NCI-H2227 treated with DMSO at 0.1 percent for 48 hours (cell line): ENCODE results near the gene SCN9A.
"Not testable (repeated sequence)": the region's sequence is repeated elsewhere in the genome, so short reads cannot be mapped to it uniquely, and the experiment has no call there.

Experiments
- DNase-seq: peaks from one replicate; lab custom pipeline; 2025; lab: John Stamatoyannopoulos, UW

Gene SCN9A

DNA sequence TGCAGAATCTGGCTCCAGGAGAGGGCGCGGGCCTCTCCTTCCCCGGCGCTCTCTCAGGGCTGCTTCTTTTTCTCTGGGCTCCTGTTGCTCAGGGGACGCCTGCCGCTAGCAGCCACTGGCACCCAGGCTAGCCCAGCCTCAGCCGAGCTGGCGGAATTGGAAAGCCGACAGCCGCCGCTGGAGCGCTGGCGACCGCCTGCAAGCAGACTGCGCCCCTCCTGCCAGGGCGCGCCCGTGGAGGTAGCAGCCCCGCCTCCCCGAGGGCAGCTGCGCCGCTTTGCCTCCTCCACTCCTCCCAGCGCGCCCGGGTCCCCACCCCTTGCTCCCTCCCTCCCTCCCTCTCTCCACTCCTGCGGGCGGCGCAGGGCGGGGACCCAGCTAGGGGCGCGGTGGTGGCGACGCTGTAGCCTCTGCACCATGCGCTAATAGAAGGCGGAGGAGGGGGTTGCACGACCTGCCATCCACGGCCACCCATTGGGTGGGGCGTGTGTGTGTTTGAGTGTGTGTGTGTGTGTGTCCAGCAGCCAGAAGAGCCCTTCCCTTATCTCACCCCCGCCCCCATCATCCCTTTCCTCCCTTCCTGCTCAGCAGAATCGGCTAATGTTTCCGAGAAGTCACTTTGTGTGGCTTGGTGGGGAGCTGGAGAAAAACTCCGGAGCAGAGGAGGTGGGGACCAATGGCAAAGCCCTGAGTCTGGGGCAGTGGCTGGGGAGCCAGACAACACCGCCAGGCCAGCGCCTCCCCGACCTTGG, at the start of gene SCN9A:
SCN9A (minus strand) TSS at position 209 of the 752 bp plus-strand sequence. CDS start 64,188 bp downstream, outside the sequence.
- peak; percentile 97 for DNase-seq

DNA sequence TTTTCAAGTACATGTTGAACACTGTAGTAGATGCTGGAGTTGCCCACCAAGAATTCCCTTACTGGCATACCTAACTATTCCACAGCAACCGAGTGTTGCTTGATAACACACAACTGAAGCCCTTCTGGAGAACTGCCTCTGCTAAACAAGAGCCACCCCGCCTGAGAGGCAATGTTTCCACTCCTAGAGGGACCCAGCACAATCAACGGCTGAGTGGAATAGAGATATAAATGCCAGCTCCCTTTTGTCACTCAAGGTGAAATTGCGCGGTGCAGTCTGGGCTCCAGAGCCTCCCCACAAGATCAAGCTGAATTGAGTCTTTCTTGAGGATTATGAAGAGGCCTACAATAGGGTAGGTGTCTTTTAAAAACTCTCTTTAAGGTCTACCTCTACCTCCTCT, 49.1 kb upstream of the SCN9A start:
- DNase-seq, result no peak

DNA sequence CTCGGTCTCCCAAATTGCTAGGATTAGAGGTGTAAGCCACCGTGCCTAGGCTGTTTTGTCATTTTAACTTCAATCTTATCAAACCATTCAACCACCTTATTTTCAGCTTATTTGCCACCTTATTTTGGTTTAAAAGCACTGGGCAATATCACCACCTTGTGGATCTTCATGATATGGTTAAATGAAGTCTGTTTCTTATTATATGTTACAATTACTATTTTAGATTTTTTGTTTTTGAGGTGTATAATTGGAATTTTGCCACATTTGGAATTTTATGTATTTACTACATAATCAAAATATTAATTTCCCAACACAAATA, 43.8 kb upstream of the SCN9A start:
- DNase-seq, result peak; percentile 67

DNA sequence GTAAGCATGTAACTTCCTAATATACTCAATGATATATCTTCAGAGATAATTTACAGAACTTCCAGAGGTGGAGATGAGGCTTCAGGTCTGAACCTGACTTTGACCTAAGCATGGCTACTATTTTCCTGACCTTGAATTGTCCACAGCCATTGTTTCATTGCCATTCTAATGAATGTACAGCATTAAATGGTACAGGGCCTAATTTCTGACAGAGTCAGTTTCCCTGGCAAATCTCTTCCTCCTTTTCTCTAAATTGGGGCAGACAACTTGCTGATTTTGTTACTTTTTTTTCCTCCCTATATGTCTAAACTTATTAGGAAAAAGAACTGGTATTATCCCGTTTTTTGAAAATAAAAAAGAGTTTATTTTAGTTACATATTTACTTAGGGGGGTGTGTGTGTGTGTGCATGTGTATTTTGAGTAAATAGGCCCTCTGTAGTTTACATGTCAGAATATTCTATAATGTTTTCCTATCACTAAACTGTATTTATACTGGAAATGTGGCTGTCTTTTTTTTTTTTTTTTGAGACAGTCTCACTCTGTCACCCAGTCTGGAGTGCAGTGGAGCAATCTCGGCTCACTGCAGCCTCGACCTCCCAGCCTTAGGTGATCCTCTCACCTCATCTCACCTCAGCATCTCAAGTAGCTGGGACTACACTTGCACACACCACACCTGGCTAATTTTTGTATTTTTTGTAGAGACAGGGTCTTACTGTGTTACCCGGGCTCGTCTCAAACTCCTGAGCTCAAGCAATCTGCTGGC, 43.3 kb upstream of the SCN9A start:
- DNase-seq, result no peak

DNA sequence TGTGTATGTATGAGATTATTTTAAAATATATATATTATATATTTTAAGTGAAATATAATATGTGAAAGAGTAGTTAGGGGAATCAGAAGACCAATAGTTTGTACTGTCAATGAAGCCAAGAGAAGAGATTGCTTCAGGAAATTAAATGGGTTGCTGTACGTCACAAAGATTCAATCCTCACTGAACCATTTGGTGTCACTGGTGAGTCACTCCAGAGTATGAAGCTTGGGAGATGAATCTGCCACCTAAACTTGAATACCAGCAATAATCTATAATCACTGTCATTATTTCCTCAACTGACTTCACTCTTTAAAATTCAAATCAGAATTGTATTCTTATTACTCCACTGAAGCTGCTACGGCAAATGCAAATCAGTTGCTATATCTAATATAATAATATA, 41.9 kb upstream of the SCN9A start:
- DNase-seq, result peak; percentile 77

DNA sequence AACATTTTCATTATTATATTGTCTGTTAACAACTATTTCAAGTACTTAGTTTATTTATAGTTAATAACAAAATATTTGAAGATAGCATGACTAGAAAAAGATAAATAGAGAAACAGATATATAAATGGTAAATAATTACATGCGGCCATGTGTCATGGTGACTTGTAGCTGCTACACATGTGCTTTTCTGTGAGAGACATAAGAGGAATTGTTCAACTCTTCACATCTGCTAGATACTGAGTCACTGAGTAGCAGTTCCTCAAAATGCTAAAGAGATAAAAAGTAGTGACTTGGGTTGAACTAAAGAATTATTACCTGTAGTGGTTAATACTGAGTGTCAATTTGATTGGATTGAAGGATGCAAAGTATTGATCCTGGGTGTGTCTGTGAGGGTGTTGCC, 37.5 kb upstream of the SCN9A start:
- DNase-seq, result no peak

DNA sequence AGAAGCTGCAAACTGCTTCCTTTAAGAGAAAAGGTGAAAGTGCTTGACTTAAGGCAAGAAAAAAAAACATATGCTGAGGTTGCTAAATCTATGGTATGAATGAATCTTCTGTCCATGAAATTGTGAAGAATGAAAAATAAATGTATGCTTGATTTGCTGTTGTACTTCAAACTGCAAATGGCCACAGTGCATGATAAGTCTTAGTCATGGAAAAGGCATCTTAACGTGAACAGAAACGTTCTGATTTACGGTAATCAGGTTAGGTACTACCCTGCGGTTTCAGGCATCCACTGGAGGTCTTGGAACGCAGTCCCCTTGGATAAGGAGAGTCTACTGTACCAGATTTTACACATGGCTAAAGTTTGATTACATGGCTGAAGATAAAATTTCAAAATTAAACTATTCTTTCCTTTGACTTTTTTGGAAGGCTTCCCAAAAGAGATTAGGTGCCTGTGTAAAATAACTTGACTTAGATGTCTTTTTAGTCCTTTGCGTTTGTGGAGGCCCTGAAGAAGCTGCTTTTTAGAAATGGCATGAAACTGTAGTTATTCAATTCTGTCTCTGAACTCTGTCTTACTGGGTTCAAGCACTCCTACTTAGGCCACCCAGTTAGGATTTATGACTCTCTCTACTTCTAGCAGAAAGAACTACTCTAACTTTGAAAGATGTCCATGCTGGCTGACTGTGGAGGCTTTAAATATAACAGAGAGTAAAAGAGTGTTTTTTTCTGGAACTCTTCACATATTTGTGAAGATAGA, 35.9 kb upstream of the SCN9A start:
- DNase-seq, result peak; percentile 34

DNA sequence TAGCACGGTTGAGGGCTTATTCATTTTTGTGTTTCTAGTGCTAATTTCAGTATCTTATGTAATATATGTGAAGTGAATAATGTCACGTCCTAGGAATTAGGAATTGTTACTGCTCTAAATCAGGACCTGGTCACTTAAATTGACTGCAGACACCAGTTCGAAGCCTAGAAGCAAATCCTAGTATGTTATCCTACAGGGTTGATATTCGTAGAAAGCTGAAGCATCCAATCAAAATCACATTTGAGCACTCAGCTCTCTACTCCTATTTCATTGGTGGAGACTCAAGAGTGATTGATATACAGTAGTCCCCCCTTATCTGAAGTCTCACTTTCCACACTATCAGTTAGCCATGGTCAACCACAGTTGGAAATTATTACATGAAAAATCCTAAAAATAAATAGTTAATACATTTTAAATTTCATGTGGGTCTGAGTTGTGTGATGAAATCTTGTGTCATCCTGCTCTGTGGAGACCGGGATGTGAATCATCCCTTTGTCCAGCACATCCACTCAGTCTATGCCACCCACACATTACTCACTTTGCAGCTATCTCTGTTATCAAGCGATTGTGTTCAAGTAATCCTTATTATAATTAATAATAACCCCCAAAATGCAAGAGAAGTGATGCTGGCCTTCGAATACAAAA, 35.2 kb upstream of the SCN9A start:
- DNase-seq, result peak; percentile 65

DNA sequence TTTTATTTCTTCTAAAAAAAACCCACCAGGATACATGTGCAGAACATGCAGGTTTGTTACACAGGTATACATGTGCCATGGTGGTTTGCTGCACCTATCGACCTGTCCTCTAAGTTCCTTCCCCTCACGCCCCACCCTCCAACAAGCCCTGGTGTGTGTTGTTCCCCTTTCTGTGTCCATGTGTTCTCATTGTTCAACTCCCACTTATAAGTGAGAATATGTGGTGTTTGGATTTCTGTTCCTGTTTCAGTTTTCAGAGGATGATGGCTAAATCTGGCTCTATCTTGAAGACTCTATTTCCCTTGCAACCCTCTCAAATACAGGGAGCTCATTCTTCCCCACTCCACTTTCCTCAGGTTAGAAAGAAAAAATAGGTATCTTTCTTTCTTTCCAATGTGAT, 32.0 kb upstream of the SCN9A start:
- not testable (repeated sequence) for DNase-seq

DNA sequence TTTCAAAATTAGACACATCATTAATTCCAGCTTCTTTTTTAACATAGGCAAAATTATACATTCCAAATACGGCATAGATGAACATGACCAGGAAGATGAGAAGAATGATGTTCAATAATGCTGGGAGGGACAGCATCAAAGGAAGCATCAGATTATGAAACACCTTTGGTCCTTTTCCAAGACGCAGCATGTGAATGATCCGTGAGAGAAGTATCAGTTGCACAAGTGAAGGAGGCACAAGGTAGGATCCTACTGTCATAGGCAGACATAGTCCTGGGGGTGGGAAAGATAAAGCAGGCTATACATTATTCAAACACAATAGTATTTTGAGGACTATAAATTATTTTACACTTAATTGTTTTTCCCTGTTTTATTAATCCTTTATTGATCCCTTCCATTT, 30.6 kb upstream of the SCN9A start:
- DNase-seq, result no peak

DNA sequence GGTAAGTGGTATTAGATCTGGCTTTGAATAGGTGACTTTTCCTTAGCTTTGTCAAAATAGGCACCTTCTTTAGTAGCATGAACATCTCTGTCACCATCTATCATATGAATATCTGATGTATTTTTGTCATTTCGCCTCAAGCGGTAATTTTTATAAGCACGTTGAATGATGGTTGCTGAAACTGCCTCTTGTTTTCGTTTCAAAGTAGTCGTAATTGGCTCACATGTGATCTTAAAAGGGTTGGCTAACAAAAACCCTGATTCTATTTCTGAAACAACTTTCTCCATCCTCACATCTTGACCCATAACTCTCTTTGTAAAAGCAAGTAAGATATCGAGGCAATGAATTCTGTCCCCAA, 29.8 kb upstream of the SCN9A start:
- DNase-seq, result no peak

DNA sequence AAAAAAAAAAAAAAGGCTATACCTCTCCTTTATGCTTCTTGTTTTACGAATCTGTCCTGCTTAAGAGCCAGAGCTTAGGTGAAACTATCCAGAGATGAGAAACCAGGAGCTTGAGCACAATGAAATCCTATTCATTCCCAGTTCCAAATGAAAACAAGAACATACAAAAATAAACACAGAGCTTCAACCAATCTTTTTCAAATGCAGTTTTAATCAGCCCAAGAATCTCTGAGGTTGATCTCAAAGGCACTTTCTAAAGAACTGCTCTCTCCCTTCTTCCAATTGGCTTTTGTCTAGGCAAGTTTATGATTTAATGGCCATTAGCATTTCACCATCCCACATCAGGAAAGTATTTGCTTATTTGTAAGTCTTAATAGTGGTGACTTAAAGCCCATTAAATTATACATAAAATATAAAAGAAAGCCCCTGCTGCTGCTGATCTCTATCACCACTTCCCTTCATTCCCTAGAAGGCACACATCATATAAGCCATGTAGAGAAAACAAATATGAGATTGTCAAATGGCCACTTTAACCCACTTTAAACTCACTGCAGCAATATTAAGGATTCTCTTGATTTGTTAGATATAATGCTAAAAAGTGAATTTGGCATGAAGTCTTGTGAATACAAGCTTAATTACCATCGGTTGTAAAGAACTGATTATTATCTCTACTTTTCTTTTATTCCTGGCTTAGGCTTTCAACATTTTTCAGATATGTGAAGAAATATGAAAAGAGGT, 29.3 kb upstream of the SCN9A start:
- no peak for DNase-seq

DNA sequence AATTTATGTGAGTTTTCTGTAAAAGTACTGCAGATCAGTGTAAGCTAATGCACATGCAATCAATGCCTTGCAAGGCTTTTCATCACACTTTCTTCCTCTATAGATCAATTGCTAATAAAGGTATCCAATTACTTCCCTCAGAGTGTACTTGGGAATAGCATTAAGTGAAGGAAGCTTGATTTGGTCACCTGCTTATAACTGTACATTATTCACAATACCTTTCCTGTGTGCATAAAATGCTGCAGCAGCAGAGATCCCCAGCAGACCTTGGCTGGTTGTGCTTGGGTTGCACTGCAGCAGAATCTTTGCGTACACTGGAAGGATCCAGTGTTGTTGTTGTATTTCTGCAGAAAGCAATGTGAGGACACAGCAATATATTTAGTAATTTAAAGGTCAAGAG, 18.5 kb upstream of the SCN9A start:
- no peak for DNase-seq

DNA sequence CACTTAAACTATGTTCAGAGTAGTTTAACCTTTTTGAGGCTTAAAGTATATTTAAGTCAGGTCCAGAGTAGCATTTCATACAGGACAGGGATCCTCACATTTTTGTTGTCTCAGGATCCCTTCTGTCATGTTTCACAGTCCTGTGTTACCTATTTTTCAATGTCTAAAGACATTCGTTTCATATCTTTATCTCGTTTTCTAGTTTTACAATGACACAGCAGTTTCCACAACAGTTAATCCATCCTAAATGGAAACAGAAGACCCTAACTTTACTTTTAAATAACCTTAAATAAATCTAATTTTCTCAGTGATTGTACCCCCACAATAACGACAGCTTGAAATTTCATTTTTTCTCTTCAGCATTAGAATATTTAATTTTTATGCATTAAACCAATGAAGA, 17.3 kb upstream of the SCN9A start:
- no peak for DNase-seq

DNA sequence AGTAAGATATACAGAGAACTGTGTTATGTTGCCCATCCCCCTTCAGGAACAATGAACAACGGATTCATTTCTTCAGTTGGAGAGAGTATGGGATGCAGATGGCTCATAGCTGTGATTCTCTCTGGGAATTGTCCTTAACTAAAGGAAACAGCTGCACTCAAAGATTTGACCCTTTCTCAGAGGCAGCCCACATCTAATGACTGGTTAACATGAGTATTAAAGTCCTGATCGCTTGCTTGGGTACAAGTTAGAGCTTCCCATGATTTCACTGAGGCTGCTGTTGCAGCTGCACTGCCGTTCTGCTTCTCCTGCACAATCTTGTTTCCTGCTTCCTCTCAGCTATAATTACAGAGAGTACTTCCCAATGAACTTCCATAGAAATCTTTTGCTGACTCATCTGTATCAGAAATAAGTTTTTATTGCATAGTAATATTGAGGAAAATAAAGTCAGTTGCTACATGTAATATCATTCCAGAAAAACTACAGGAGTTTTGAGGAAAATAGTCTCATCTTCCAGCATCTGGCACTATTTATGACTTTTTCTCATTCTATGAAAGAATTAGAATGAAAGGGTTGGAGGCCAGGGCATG, 12.8 kb upstream of the SCN9A start:
- peak; percentile 60 for DNase-seq

DNA sequence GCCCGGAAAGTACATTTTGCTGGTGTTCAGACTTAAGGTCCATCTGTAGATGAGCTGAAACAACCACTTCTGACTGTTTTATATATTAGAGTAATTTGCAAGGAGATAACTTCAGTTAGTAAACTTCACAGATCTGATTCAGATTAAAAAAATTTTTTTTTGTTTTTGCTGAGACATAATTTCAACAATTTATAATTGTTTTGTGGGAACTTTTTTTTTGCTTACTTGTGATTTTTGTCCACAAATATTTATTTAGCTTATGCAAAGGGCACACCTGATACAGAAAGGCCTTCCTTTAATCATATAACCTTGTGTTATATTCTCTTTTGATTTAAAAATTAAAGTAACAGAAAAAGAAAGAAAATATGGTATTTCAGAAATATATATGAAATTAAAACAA, 9.6 kb upstream of the SCN9A start:
- DNase-seq, result no peak

DNA sequence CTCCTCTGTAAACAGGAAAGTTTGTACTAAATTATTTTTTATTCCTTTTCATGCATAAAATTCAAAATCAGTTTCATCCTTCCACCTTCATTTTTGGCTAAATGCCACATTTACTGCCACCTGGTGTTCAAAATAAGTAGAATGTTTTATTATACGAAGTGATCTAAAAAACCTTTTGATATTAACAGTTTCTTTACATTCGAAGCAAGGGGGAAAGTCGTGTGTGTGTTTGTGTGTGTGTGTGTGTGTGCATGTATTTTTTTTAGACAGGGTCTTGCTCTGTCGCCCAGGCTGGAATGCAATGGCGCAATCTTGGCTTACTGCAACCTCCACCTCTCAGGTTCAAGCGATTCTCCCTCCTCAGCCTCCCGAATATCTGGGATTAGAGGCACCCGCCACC, 9.0 kb upstream of the SCN9A start:
- DNase-seq, result peak; percentile 29

DNA sequence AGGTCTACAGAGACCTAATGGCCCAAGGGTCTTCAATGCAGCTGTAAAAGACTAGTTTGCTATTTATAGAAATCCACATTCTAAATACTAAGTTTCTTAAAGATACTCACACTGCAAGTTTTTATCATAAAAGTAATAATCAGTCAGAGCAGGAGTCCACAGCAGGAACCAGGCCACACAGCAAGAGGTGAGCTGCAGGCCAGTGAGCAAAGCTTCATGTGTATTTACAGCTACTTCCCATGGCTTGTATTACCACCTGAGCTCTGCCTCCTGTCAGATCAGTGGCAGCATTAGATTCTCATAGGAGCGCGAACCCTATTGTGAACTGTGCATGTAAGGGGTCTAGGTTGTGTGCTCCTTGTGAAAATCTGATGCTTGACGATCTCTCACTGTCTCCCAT, 6.7 kb upstream of the SCN9A start:
- no peak for DNase-seq

DNA sequence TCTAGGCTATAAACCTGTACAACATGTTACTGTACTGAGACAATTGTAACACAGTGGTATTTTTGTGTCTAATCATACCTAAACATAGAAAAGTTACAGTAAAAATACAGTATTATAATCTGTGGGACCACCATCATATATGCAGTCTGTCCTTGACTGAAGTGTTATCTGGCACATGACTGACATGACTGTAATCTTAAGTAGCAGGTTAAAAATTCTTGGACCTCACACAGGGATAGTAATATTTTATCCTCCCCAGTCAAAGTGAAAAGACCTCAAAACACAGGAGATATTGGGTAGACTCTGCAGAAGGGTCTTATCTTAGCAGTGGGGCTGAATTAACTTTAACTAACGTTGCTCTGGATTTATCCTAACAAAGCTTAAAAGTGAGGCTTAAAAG, 4.9 kb upstream of the SCN9A start:
- no peak for DNase-seq

DNA sequence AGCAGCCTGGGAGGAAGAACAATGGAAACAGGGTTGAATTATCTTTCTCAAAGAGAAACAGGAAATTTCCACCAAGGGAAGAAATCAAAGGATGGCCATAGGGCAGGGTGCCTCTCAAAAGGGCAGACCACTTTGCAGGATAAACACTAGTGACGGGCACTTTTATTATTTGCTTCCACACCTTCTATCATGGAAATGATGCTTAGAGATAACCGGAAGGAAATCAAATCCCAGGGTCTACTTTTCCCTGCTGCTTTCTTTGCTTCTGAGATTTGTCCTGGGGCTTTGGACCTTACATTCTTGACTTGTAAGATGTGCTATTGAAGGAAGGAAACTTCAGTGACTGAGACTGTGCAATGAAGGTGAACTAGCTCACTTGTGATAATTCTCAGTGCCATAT, 1.1 kb upstream of the SCN9A start:
- peak; percentile 70 for DNase-seq

DNA sequence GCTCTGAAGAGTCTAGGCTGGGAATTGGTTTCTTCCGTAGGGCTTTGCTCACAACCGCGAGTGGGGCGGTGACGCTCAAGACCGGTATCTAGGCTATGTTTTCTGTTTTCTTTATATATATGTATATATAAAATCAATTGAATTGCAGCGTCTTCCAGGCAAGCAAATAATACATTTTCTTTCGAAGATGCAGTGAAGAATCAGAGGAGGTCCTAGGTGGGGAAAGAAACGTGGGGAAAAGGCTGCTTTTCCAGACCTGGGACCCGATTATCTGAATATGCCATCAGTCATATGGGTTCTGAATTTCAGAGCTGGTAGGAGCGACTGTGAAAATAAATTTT, 714 bp upstream of the SCN9A start:
- no peak for DNase-seq
